ENCODE results near the gene NMNAT2. TPM values are rescaled to one million over a fixed set of nuclear protein-coding genes. Genes with fewer than 3 reads are reported as not detected.

The NMNAT2 gene
- total and polyA plus RNA-seq, 12 donors: 0.23 to 5.8 (median 2.1) TPM

- no peaks in the 10 kb centered on the region for H3K36me3 ChIP-seq
- no peak for ATAC-seq
- 68 to 96% methylated on average over 3 of the region's 3 CpGs for WGBS, 2 donors
- no peak overlapping the region for H3K4me3 ChIP-seq
- no peak for TF ChIP-seq CTCF (IDR thresholded peaks at IDR 0.05)
- no peak for DNase-seq
- intact Hi-C loops (cut with DNase I): no loop called here
- H3K27me3 ChIP-seq: no peaks in the 10 kb centered on the region
- H3K4me1 ChIP-seq: peaks cover 0 to 15% (median 0%) of the 10 kb centered on the region in 9 donors
- H3K9me3 ChIP-seq: no peaks in the 10 kb centered on the region
- H3K27ac ChIP-seq: no peak overlapping the region
Measured at GRCh38 chr1:183203094-183203493, 215.1 kb downstream of the NMNAT2 start.

- WGBS, 2 donors: 65 to 72% methylated on average over 9 of the region's 9 CpGs
- DNase-seq: no peak
- H3K36me3 ChIP-seq: no peaks in the 10 kb centered on the region
- no peaks in the 10 kb centered on the region for H3K27me3 ChIP-seq
- no peaks in the 10 kb centered on the region for H3K9me3 ChIP-seq
- peak in 1 of 8 donors; percentile 30 for ATAC-seq
- TF ChIP-seq CTCF (IDR thresholded peaks at IDR 0.05): no peak
- H3K27ac ChIP-seq: no peak overlapping the region
- intact Hi-C loops (cut with DNase I): no loop called here
- peaks cover 0 to 12% (median 0%) of the 10 kb centered on the region in 9 donors for H3K4me1 ChIP-seq
- no peak overlapping the region for H3K4me3 ChIP-seq
Measured at GRCh38 chr1:183200451-183200850, 217.7 kb downstream of the NMNAT2 start.

- Histone ChIP-seq H3K27me3 (no peaks in the 10 kb centered on the region), H3K9me3 (no peaks in the 10 kb centered on the region), H3K4me3 (no peak overlapping the region), H3K36me3 (no peaks in the 10 kb centered on the region), H3K4me1 (peaks cover 0 to 11% (median 0%) of the 10 kb centered on the region in 9 donors), H3K27ac (no peak overlapping the region)
- 91 to 95% methylated on average over 3 of the region's 3 CpGs for WGBS, 2 donors
- intact Hi-C loops (cut with DNase I): no loop called here
- DNase-seq (no peak), ATAC-seq (no peak)
- TF ChIP-seq CTCF (IDR thresholded peaks at IDR 0.05): no peak
Measured at GRCh38 chr1:183199304-183199703, 218.9 kb downstream of the NMNAT2 start.

GRCh38 chr1:183198463-183198862, 219.7 kb downstream of the NMNAT2 start:
- DNase-seq: no peak
- 82 to 84% methylated on average over 9 of the region's 9 CpGs for WGBS, 2 donors
- H3K36me3 ChIP-seq: no peaks in the 10 kb centered on the region
- H3K9me3 ChIP-seq: no peaks in the 10 kb centered on the region
- intact Hi-C loops (cut with DNase I): no loop called here
- H3K27ac ChIP-seq: no peak overlapping the region
- peak in 3 of 8 donors; percentile 38 to 94 (median 70) for ATAC-seq
- peaks cover 0 to 11% (median 0%) of the 10 kb centered on the region in 9 donors for H3K4me1 ChIP-seq
- TF ChIP-seq CTCF (IDR thresholded peaks at IDR 0.05): no peak
- H3K27me3 ChIP-seq: no peaks in the 10 kb centered on the region
- no peak overlapping the region for H3K4me3 ChIP-seq

Other genes with a start within 250 kb of the NMNAT2 start
- gene LAMC2, start 232.1 kb downstream of the NMNAT2 start, total RNA-seq: 1 to 10 TPM in 6 of 10 donors, under 1 TPM in 4; 0.53 to 8.8 (median 1.6) TPM
- 1 to 10 TPM; 1.2 to 3.0 TPM for gene LAMC2, start 232.1 kb downstream of the NMNAT2 start, polyA plus RNA-seq
- gene SMG7, start 54.1 kb upstream of the NMNAT2 start, total RNA-seq: 10 to 100 TPM; 34.3 to 46.6 (median 39.2) TPM
- 10 to 100 TPM; 16.0 to 16.8 TPM for gene SMG7, start 54.1 kb upstream of the NMNAT2 start, polyA plus RNA-seq
- 10 to 100 TPM in 1 of 10 donors, 1 to 10 TPM in 9; 2.2 to 29.7 (median 5.0) TPM for gene NCF2, start 172.1 kb upstream of the NMNAT2 start, total RNA-seq
- gene NCF2, start 172.1 kb upstream of the NMNAT2 start, polyA plus RNA-seq: 1 to 10 TPM; 1.8 to 2.5 TPM
- 10 to 100 TPM; 23.8 to 60.2 (median 28.1) TPM for gene ARPC5, start 217.4 kb upstream of the NMNAT2 start, total RNA-seq
- gene ARPC5, start 217.4 kb upstream of the NMNAT2 start, polyA plus RNA-seq: 10 to 100 TPM; 42.4 to 57.8 TPM
- not detected for gene APOBEC4, start 234.9 kb upstream of the NMNAT2 start, total RNA-seq
- gene APOBEC4, start 234.9 kb upstream of the NMNAT2 start, polyA plus RNA-seq: not detected